Stimulated activated CD8-positive, alpha-beta memory T cell treated with anti-CD3 and anti-CD28 coated beads, Interleukin-4, amount 100 ng/mL, for 48 hours (primary cell): ENCODE measurements around the gene RAB19.

Source experiments
- DNase-seq: peaks from one replicate; pipeline ENCODE4 v3.0.0-alpha.2; 2020

RAB19 gene

GRCh38 chr7:140403878-140404564 is at the start of gene RAB19:
TSS of gene RAB19 (plus strand) at chr7:140404058. CDS start at chr7:140407647, 3,589 bp downstream.
- peak; percentile 53 for DNase-seq

- DNase-seq = no peak
Observed at GRCh38 chr7:140358024-140358411, 45.8 kb upstream of the RAB19 start.

GRCh38 chr7:140358412-140359051 is 45.3 kb upstream of the RAB19 start:
- peak; percentile 57 for DNase-seq

GRCh38 chr7:140360697-140361229 is 43.1 kb upstream of the RAB19 start:
- DNase-seq = no peak

GRCh38 chr7:140364819-140365218 is 39.0 kb upstream of the RAB19 start:
- no peak for DNase-seq

GRCh38 chr7:140367528-140367927 is 36.3 kb upstream of the RAB19 start:
- no peak for DNase-seq

GRCh38 chr7:140369294-140369693 is 34.6 kb upstream of the RAB19 start:
- DNase-seq = no peak

- DNase-seq = no peak
Observed at GRCh38 chr7:140375323-140375722, 28.5 kb upstream of the RAB19 start.

GRCh38 chr7:140375892-140376730 is 27.7 kb upstream of the RAB19 start:
- DNase-seq = peak; percentile 53

GRCh38 chr7:140383954-140384713 is 19.7 kb upstream of the RAB19 start:
- no peak for DNase-seq

GRCh38 chr7:140384894-140385545 is 18.8 kb upstream of the RAB19 start:
- peak; percentile 1 for DNase-seq

- DNase-seq = no peak
Observed at GRCh38 chr7:140389445-140389844, 14.4 kb upstream of the RAB19 start.

GRCh38 chr7:140390034-140390433 is 13.8 kb upstream of the RAB19 start:
- DNase-seq = peak; percentile 57

GRCh38 chr7:140390466-140391190 is 13.2 kb upstream of the RAB19 start:
- no peak for DNase-seq

- no peak for DNase-seq
Observed at GRCh38 chr7:140391634-140392033, 12.2 kb upstream of the RAB19 start.

GRCh38 chr7:140393756-140394306 is 10.0 kb upstream of the RAB19 start:
- DNase-seq = no peak

GRCh38 chr7:140397784-140398750 is 5.8 kb upstream of the RAB19 start, which contains the start of gene SLC37A3:
TSS of gene SLC37A3 (minus strand) at chr7:140398530. CDS start at chr7:140382526, 16,004 bp downstream.
- DNase-seq = peak; percentile 93

GRCh38 chr7:140398821-140399220 is 5.0 kb upstream of the RAB19 start:
- no peak for DNase-seq

GRCh38 chr7:140400381-140400780 is 3.5 kb upstream of the RAB19 start:
- no peak for DNase-seq
